H9 (cell line): ENCODE results near the gene ZDHHC19. TPM values are rescaled to one million over a fixed set of nuclear protein-coding genes. Genes with fewer than 3 reads are reported as not detected.

Experiments
- DNase-seq: peaks from one replicate; pipeline ENCODE4 v3.0.0-alpha.2; 2017
- H2AFZ ChIP-seq: one replicate; pipeline ENCODE4 v1.6.1; 2013; ENCODE audit warnings: mild to moderate bottlenecking, low read length, control low read depth, moderate library complexity
- H2AK5ac ChIP-seq: 2 replicates; pipeline ENCODE4 v1.6.1; 2013; ENCODE audit warnings: low read length, control low read depth, mixed read lengths; ENCODE audit not compliant: insufficient read length
- H2BK120ac ChIP-seq: one replicate; pipeline ENCODE4 v1.6.1; 2013; ENCODE audit warnings: low read depth, mild to moderate bottlenecking, low read length, control low read depth, inconsistent platforms; ENCODE audit not compliant: poor library complexity, severe bottlenecking
- H2BK12ac ChIP-seq: 2 replicates; pipeline ENCODE4 v1.6.1; 2013; ENCODE audit warnings: low read length, control low read depth, mixed read lengths, low read depth; ENCODE audit not compliant: insufficient read length
- H2BK15ac ChIP-seq: 2 replicates; pipeline ENCODE4 v1.6.1; 2013; ENCODE audit warnings: low read depth, low read length, control low read depth
- H2BK20ac ChIP-seq: one replicate; pipeline ENCODE4 v1.6.1; 2013; ENCODE audit warnings: low read depth, mild to moderate bottlenecking, low read length, control low read depth, inconsistent platforms; ENCODE audit not compliant: poor library complexity, severe bottlenecking
- H2BK5ac ChIP-seq: 2 replicates; pipeline ENCODE4 v1.6.1; 2013; ENCODE audit warnings: low read length, control low read depth, mixed read lengths; ENCODE audit not compliant: insufficient read length
- H3K14ac ChIP-seq: 2 replicates; pipeline ENCODE4 v1.6.1; 2013; ENCODE audit warnings: low read length, control low read depth; ENCODE audit not compliant: insufficient read depth
- H3K18ac ChIP-seq: 2 replicates; pipeline ENCODE4 v1.6.1; 2013; ENCODE audit warnings: low read depth, mild to moderate bottlenecking, mixed read lengths, low read length, control low read depth; ENCODE audit not compliant: insufficient read length
- H3K23ac ChIP-seq: 2 replicates; pipeline ENCODE4 v1.6.1; 2013; ENCODE audit warnings: low read length, control low read depth, mixed read lengths, low read depth; ENCODE audit not compliant: insufficient read length
- H3K23me2 ChIP-seq: 2 replicates; pipeline ENCODE4 v1.6.1; 2013; ENCODE audit warnings: low read depth, mild to moderate bottlenecking, mixed read lengths, low read length, control low read depth; ENCODE audit not compliant: insufficient read length, poor library complexity, severe bottlenecking
- H3K27ac ChIP-seq: 2 replicates; pipeline ENCODE4 v1.5.1; 2013; ENCODE audit warnings: low read length, control low read depth, mixed read lengths, low read depth; ENCODE audit not compliant: insufficient read length
- H3K27me3 ChIP-seq: 2 replicates; pipeline ENCODE4 v1.6.1; 2013; ENCODE audit warnings: low read length, control low read depth, inconsistent platforms; ENCODE audit not compliant: insufficient read depth
- H3K4ac ChIP-seq: 2 replicates; pipeline ENCODE4 v1.6.1; 2013; ENCODE audit warnings: low read depth, mild to moderate bottlenecking, control low read depth, inconsistent platforms, low read length, moderate library complexity
- H3K4me1 ChIP-seq: 2 replicates; pipeline ENCODE4 v1.6.1; 2013; ENCODE audit warnings: low read length, control low read depth, inconsistent platforms; ENCODE audit not compliant: insufficient read depth
- H3K4me2 ChIP-seq: 2 replicates; pipeline ENCODE4 v1.6.1; 2013; ENCODE audit warnings: low read length, control low read depth, mixed read lengths; ENCODE audit not compliant: insufficient read length, insufficient read depth
- H3K56ac ChIP-seq: 2 replicates; pipeline ENCODE4 v1.6.1; 2013; ENCODE audit warnings: low read depth, mild to moderate bottlenecking, mixed read lengths, low read length, control low read depth; ENCODE audit not compliant: insufficient read length
- H3K79me1 ChIP-seq: 2 replicates; pipeline ENCODE4 v1.6.1; 2013; ENCODE audit warnings: low read depth, mild to moderate bottlenecking, moderate library complexity, low read length, control low read depth, inconsistent platforms; ENCODE audit not compliant: insufficient read depth, poor library complexity, severe bottlenecking
- H3K79me2 ChIP-seq: 2 replicates; pipeline ENCODE4 v1.6.1; 2013; ENCODE audit warnings: low read length, control low read depth, inconsistent platforms; ENCODE audit not compliant: insufficient read depth
- H3K9ac ChIP-seq: 2 replicates; pipeline ENCODE4 v1.6.1; 2013; ENCODE audit warnings: low read length, control low read depth, mixed read lengths; ENCODE audit not compliant: insufficient read length; ENCODE audit errors: extremely low read depth
- H3K9me3 ChIP-seq: one replicate; pipeline ENCODE4 v1.6.1; 2013; ENCODE audit warnings: low read depth, low read length, inconsistent platforms; ENCODE audit not compliant: control insufficient read depth
- H3T11ph ChIP-seq: one replicate; pipeline ENCODE4 v1.6.1; 2013; ENCODE audit warnings: mild to moderate bottlenecking, low read length, control low read depth, inconsistent platforms
- H4K20me1 ChIP-seq: one replicate; pipeline ENCODE4 v1.6.1; 2013; ENCODE audit not compliant: control insufficient read depth, insufficient read length, insufficient read depth
- H4K5ac ChIP-seq: 2 replicates; pipeline ENCODE4 v1.6.1; 2013; ENCODE audit warnings: low read depth, mild to moderate bottlenecking, mixed read lengths, low read length, control low read depth; ENCODE audit not compliant: insufficient read length
- H4K8ac ChIP-seq: replicated peaks from 2 replicates; pipeline ENCODE4 v1.6.1; 2013; ENCODE audit warnings: low read length, control low read depth, mixed read lengths, low read depth; ENCODE audit not compliant: insufficient read length
- H4K91ac ChIP-seq: 2 replicates; pipeline ENCODE4 v1.6.1; 2013; ENCODE audit warnings: low read depth, mild to moderate bottlenecking, moderate library complexity, mixed read lengths, low read length, control low read depth; ENCODE audit not compliant: insufficient read length
- H3K27ac Mint-ChIP-seq, 3 experiments: 2 replicates in 2 of 3; 3 replicates in 1 of 3; pipeline ENCODE4 v1.8.0; 2020 to 2021; ENCODE audit warnings: mixed read lengths in 3 of 3, mild to moderate bottlenecking in 1 of 3, moderate library complexity in 1 of 3
- H3K27me3 Mint-ChIP-seq: 2 replicates; pipeline ENCODE4 v1.8.0; 2021; ENCODE audit warnings: low read depth, mild to moderate bottlenecking, moderate library complexity, mixed read lengths
- H3K36me3 Mint-ChIP-seq, 3 experiments: 2 replicates in 2 of 3; 3 replicates in 1 of 3; pipeline ENCODE4 v1.8.0; 2020 to 2021; ENCODE audit warnings: low read depth in 3 of 3, mixed read lengths in 3 of 3; ENCODE audit not compliant: insufficient read depth in 1 of 3
- H3K4me1 Mint-ChIP-seq, 2 experiments: 2 replicates each; pipeline ENCODE4 v1.8.0; 2020; ENCODE audit warnings: mixed read lengths in 2 of 2
- H3K4me3 Mint-ChIP-seq, 2 experiments: 2 replicates in 1 of 2; 3 replicates in 1 of 2; pipeline ENCODE4 v1.8.0; 2020 to 2021; ENCODE audit warnings: mild to moderate bottlenecking in 2 of 2, mixed read lengths in 2 of 2, moderate library complexity in 1 of 2
- H3K9me3 Mint-ChIP-seq, 2 experiments: 2 replicates in 1 of 2; 3 replicates in 1 of 2; pipeline ENCODE4 v1.8.0; 2020; ENCODE audit warnings: mild to moderate bottlenecking in 2 of 2, mixed read lengths in 2 of 2, moderate library complexity in 1 of 2
- whole genome bisulfite sequencing: extraction: QIAGEN DNeasy Blood & Tissue Kit; methylation state at CpG from one replicate; pipeline ENCODE4 v1.1.7; 2013; ENCODE audit warnings: missing lambda C conversion rate, low lambda C conversion rate, mixed read lengths; ENCODE audit not compliant: insufficient read length; ENCODE audit errors: extremely low coverage; 5-methylcytosine and 5-hydroxymethylcytosine counted together
- total RNA-seq: library from RNA; stranded (reverse); gene quantifications from 2 replicates; pipeline ENCODE4 v1.2.1, GENCODE V29; 2021
- TF ChIP-seq, protein P1 (sequence below): fragments of 200-600 bp; sonication (generic); conservative IDR thresholded peaks from 3 replicates; pipeline ENCODE4 v1.8.0; 2021; ENCODE audit warnings: antibody characterized with exemption, mild to moderate bottlenecking

Gene ZDHHC19
- total RNA-seq, 1 experiment from 2014 or later, result 2.2 TPM

DNA sequence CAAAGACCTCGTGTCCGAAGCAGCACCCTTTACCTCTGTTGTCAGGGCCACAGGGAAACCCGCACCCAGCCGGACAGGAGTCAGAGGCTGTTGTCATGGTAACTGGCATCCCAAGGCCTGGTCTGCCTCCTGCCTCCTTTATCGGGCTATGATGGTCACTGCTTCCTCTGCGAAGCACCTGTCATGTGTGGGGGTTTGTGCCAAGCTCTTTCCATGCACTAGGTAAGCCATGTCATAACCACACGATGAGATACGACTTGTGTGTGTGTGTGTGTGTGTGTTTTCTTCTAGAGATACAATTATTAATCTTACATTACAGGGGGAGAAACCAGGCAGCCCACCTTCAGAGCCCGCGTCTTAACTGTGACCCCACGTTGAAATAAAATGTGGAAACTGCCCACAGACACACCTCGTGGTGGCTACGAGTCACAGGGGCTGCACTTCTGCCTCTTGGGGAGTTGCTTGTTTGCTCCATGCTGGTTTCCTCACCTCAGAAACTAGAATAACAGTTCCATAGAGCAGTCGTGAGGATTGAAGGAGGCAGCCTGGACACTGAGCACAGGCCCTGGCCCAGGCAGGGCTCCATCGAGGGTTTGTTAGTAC, 18.0 kb downstream of the ZDHHC19 start:
- Histone ChIP-seq H2BK120ac (no peak overlapping the region), H4K8ac (no peak overlapping the region), H2BK12ac (no peak overlapping the region), H3K9me3 (no peaks in the 10 kb centered on the region), H3K9ac (no peak overlapping the region), H3K56ac (no peak overlapping the region), H2AFZ (no peak overlapping the region), H3K79me1 (no peaks in the 10 kb centered on the region), H3K27me3 (no peaks in the 10 kb centered on the region), H2BK20ac (no peak overlapping the region), H3K23ac (no peak overlapping the region), H3T11ph (no peak overlapping the region), H4K91ac (no peak overlapping the region), H2BK5ac (no peak overlapping the region), H3K27ac (no peak overlapping the region), H3K4ac (no peak overlapping the region), H3K14ac (no peak overlapping the region), H3K18ac (no peak overlapping the region), H4K20me1 (no peaks in the 10 kb centered on the region), H2BK15ac (no peak overlapping the region), H3K79me2 (no peaks in the 10 kb centered on the region), H3K4me1 (no peaks in the 10 kb centered on the region), H4K5ac (no peak overlapping the region), H2AK5ac (no peak overlapping the region), H3K23me2 (no peaks in the 10 kb centered on the region), H3K4me2 (no peak overlapping the region)
- TF ChIP-seq, protein P1, sequence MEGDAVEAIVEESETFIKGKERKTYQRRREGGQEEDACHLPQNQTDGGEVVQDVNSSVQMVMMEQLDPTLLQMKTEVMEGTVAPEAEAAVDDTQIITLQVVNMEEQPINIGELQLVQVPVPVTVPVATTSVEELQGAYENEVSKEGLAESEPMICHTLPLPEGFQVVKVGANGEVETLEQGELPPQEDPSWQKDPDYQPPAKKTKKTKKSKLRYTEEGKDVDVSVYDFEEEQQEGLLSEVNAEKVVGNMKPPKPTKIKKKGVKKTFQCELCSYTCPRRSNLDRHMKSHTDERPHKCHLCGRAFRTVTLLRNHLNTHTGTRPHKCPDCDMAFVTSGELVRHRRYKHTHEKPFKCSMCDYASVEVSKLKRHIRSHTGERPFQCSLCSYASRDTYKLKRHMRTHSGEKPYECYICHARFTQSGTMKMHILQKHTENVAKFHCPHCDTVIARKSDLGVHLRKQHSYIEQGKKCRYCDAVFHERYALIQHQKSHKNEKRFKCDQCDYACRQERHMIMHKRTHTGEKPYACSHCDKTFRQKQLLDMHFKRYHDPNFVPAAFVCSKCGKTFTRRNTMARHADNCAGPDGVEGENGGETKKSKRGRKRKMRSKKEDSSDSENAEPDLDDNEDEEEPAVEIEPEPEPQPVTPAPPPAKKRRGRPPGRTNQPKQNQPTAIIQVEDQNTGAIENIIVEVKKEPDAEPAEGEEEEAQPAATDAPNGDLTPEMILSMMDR, result no peak
- Mint-ChIP-seq H3K27ac (no peak overlapping the region; a peak in 1 of 7 replicates), H3K36me3 (no peaks in the 10 kb centered on the region), H3K27me3 (no peaks in the 10 kb centered on the region), H3K4me1 (peaks cover 5 to 14% of the 10 kb centered on the region in 2 experiments; a peak in 3 of 4 replicates), H3K9me3 (no peaks in the 10 kb centered on the region), H3K4me3 (no peak overlapping the region)
- no peak for DNase-seq
- WGBS, result no CpG with 5 or more reads among the region's 15 CpGs
